K562 (cell line): ENCODE data around the gene DNMT3A. TPM values are rescaled to one million over a fixed set of nuclear protein-coding genes. Genes with fewer than 3 reads are reported as not detected.

Experiments used
- BACH1 ChIP-seq: fragments of 200-800 bp; sonication (Bioruptor generic); IDR thresholded peaks from 2 replicates; pipeline ENCODE4 v1.6.1; 2016; ENCODE audit warnings: missing genetic modification characterization, missing compliant biosample characterization
- CCAR2 ChIP-seq: fragments of 200-400 bp; formaldehyde crosslinking; IDR thresholded peaks from 2 replicates; pipeline ENCODE4 v1.6.1; 2017; ENCODE audit warnings: mild to moderate bottlenecking, low read depth, low read length
- CHD1 ChIP-seq: fragments of 200-600 bp; sonication (generic); IDR thresholded peaks from one replicate; pipeline ENCODE4 v1.6.1; 2012; ENCODE audit warnings: mild to moderate bottlenecking, moderate library complexity, low read length, inconsistent platforms
- CHD2 ChIP-seq: IDR thresholded peaks from 2 replicates; pipeline ENCODE4 v1.6.1; 2011; ENCODE audit warnings: low read depth, low read length
- CREB1 ChIP-seq, 2 experiments: sonication (generic) in 1 of 2; formaldehyde crosslinking in 1 of 2; IDR thresholded peaks; 2 replicates each; pipeline versions ENCODE4 v1.6.1 to v1.8.0; 2012 to 2022; ENCODE audit warnings: inconsistent platforms in 1 of 2, mild to moderate bottlenecking in 1 of 2, missing genetic modification reagents in 1 of 2, moderate library complexity in 1 of 2
- EGR1 ChIP-seq: fragments of 450-650 bp; conservative IDR thresholded peaks from 2 replicates; pipeline ENCODE4 v1.6.1; 2017; ENCODE audit warnings: mild to moderate bottlenecking
- GTF3C2 ChIP-seq: IDR thresholded peaks from 3 replicates; pipeline ENCODE4 v1.6.1; 2011; ENCODE audit warnings: borderline replicate concordance, mild to moderate bottlenecking, moderate library complexity; ENCODE audit not compliant: insufficient read length; ENCODE audit errors: extremely low read depth
- HDAC1 ChIP-seq, 2 experiments: fragments of 450-650 bp; IDR thresholded peaks; 2 replicates each; pipeline ENCODE4 v1.6.1; 2016 to 2017; ENCODE audit warnings: inconsistent platforms in 1 of 2, mild to moderate bottlenecking in 1 of 2, moderate library complexity in 1 of 2
- HNRNPLL ChIP-seq: fragments of 200-400 bp; formaldehyde crosslinking; IDR thresholded peaks from 2 replicates; pipeline ENCODE4 v1.6.1; 2017; ENCODE audit warnings: low read length, low read depth, mild to moderate bottlenecking; ENCODE audit not compliant: poor library complexity, severe bottlenecking
- MLX ChIP-seq, 2 experiments: fragments of 450-650 bp in 1 of 2; sonication (generic) in 1 of 2; formaldehyde crosslinking; conservative IDR thresholded peaks; 2 replicates each; pipeline versions ENCODE4 v1.4.0 to v1.8.1; 2020 to 2022; ENCODE audit warnings: mild to moderate bottlenecking in 1 of 2, missing genetic modification reagents in 1 of 2
- PRMT5 ChIP-seq: sonication (generic); formaldehyde crosslinking; IDR thresholded peaks from 2 replicates; pipeline ENCODE4 v1.5.0; 2020; ENCODE audit warnings: missing genetic modification reagents
- PURB ChIP-seq: sonication (generic); formaldehyde crosslinking; IDR thresholded peaks from 2 replicates; pipeline ENCODE4 v1.9.0; 2021; ENCODE audit warnings: low read depth, mild to moderate bottlenecking, missing genetic modification reagents
- RBM14 ChIP-seq: fragments of 200-400 bp; formaldehyde crosslinking; IDR thresholded peaks from 2 replicates; pipeline ENCODE4 v1.6.1; 2018; ENCODE audit warnings: low read depth, mild to moderate bottlenecking, low read length, moderate library complexity, borderline replicate concordance; ENCODE audit not compliant: insufficient read depth
- RBM34 ChIP-seq: fragments of 200-400 bp; formaldehyde crosslinking; IDR thresholded peaks from 2 replicates; pipeline ENCODE4 v1.6.1; 2018; ENCODE audit warnings: low read length, borderline replicate concordance; ENCODE audit not compliant: insufficient read depth
- SIRT6 ChIP-seq: IDR thresholded peaks from one replicate; pipeline ENCODE4 v1.6.1; 2012; ENCODE audit warnings: low read depth, mild to moderate bottlenecking, control low read depth, inconsistent platforms, low read length, moderate library complexity
- SRSF3 ChIP-seq: fragments of 200-400 bp; formaldehyde crosslinking; IDR thresholded peaks from 2 replicates; pipeline ENCODE4 v1.6.1; 2016; ENCODE audit warnings: mild to moderate bottlenecking, low read length, moderate library complexity; ENCODE audit not compliant: insufficient read depth
- TAF1 ChIP-seq: IDR thresholded peaks from 2 replicates; pipeline ENCODE4 v1.6.1; 2011; ENCODE audit warnings: mild to moderate bottlenecking, low read length, moderate library complexity; ENCODE audit not compliant: insufficient read depth, control insufficient read depth, severe bottlenecking; ENCODE audit errors: extremely low read depth
- U2AF1 ChIP-seq: fragments of 200-400 bp; formaldehyde crosslinking; optimal IDR thresholded peaks from 2 replicates; pipeline ENCODE3; 2017; ENCODE audit warnings: mild to moderate bottlenecking, low read depth, low read length, moderate library complexity
- ZNF23 ChIP-seq: fragments of 250-450 bp; sonication (Bioruptor Pico); IDR thresholded peaks from 2 replicates; pipeline ENCODE4 v1.4.0; 2020; ENCODE audit warnings: mild to moderate bottlenecking
- ZNF431 ChIP-seq: sonication (generic); formaldehyde crosslinking; IDR thresholded peaks from 2 replicates; pipeline ENCODE4 v1.8.0; 2022; ENCODE audit warnings: mild to moderate bottlenecking, missing genetic modification reagents
- ZNF586 ChIP-seq: fragments of 450-650 bp; formaldehyde crosslinking; conservative IDR thresholded peaks from 2 replicates; pipeline ENCODE4 v1.4.0; 2020; ENCODE audit warnings: mild to moderate bottlenecking, moderate library complexity
- polyA plus RNA-seq, 8 experiments: library from polyadenylated mRNA; depleted of rRNA in 4 of 8; stranded (reverse) in 5 of 8; unstranded in 3 of 8; fragments of >200 nt; fragmentation: Nextera tagmentation in 2 of 8; fragmentation: Illumina TruSeq in 1 of 8; extraction: Ambion mirVana in 2 of 8; extraction: Trizol in 1 of 8; gene quantifications; 2 replicates each; pipeline versions ENCODE4 v1.2.1 to v1.2.3, GENCODE V29; 2011 to 2014; ENCODE audit warnings: inconsistent platforms in 1 of 8, missing spikeins in 1 of 8
- total RNA-seq, 7 experiments: library from RNA; depleted of rRNA in 6 of 7; stranded (reverse); fragments of >200 nt in 6 of 7; fragmentation: Illumina TruSeq in 2 of 7; extraction: Trizol in 2 of 7; gene quantifications; 2 replicates each; pipeline versions ENCODE4 v1.2.1 to v1.2.3, GENCODE V29; 2011 to 2021; ENCODE audit warnings: low replicate concordance in 1 of 7
- TF ChIP-seq, protein P1 (sequence below): IDR thresholded peaks from 2 replicates; pipeline ENCODE4 v1.6.1; 2014; ENCODE audit warnings: antibody characterized with exemption

Gene DNMT3A
- total and polyA plus RNA-seq, 9 of the 15 experiments (the other 6 are each of a cell fraction or from before 2014, with no cell fraction given): 3.0 to 16.0 (median 6.1) TPM

DNA sequence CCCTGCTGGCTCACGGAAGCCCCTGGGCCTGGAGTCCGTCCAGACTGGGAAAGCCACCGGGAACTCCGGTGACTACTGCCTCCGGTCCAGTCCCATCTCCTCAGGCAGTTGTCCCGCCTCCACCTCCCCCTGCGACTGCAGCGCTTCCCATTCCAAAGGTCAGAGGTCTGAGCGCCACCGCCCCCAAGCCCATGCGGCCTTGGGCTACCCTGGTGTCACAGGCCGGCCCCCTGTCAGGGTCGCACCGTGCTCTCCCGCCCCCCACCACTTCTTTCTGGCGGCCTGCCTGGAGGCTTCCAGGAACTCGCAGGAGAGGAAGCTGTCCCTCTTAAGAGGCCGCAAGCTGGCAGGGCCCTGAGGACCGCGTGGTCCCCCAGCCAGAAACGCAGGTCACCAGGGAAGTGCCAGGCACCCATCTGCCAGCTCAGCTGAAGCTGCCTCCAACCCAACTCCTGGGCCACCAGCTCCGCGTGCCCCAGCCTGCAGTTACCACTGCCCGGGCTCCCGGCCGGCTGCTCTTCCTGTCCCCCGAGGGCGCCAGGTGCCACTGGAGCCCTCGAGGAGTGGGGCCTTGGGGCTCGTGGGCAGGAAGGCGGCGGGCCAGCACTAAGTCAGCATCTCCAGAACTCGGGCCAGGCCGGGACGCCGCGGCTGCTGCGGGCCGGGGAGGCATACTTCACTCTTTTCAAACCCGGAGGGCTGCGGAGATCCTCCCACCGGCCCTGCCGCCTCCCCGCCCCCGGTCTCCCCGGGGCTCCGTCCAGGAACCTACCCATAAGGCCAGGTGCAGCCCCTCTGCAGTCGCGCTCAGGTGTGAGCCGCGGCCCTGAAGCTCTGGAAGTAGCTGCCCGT lies 90.1 kb downstream of the DNMT3A start (continued):
- TF ChIP-seq SIRT6 (no peak), RBM14 (no peak), PRMT5 (CRISPR knock-in tag) (0 out of 2 replicates have a peak, but pooled peaks have one; percentile 44), CHD2 (no peak), EGR1 (peak; percentile 66), CCAR2 (no peak), HNRNPLL (no peak), ZNF431 (CRISPR knock-in tag) (peak; percentile 72), CHD1 (peak; percentile 35), HDAC1 (IDR thresholded peaks at IDR 0.05) (0 out of 4 replicates have a peak, but pooled peaks of 1 of the 2 experiments have one; percentile 7), CREB1 (IDR thresholded peaks at IDR 0.05) (no peak), CREB1 (CRISPR knock-in tag; IDR thresholded peaks at IDR 0.05) (peak; percentile 37; the same call in 1 of the 2 replicates), MLX (CRISPR knock-in tag; conservative IDR thresholded peaks at IDR 0.05) (no peak), ZNF23 (CRISPR knock-in tag) (no peak), GTF3C2 (no peak), ZNF586 (CRISPR knock-in tag) (no peak), BACH1 (tag) (no peak), SRSF3 (no peak), U2AF1 (no peak), PURB (CRISPR knock-in tag) (no peak), RBM34 (no peak), TAF1 (no peak)
- TF ChIP-seq, protein P1, sequence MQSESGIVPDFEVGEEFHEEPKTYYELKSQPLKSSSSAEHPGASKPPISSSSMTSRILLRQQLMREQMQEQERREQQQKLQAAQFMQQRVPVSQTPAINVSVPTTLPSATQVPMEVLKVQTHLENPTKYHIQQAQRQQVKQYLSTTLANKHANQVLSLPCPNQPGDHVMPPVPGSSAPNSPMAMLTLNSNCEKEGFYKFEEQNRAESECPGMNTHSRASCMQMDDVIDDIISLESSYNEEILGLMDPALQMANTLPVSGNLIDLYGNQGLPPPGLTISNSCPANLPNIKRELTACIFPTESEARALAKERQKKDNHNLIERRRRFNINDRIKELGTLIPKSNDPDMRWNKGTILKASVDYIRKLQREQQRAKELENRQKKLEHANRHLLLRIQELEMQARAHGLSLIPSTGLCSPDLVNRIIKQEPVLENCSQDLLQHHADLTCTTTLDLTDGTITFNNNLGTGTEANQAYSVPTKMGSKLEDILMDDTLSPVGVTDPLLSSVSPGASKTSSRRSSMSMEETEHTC: no peak
